Tibial nerve (tissue), 4 donors: ENCODE measurements around the gene DHRSX. TPM values are rescaled to one million over a fixed set of nuclear protein-coding genes. Genes with fewer than 3 reads are reported as not detected.

ENCODE experiments used
- DNase-seq, 2 donors: peaks; one replicate each; pipeline ENCODE4 v3.0.0-alpha.2; 2019; ENCODE audit warnings: low spot score in 2 of 2
- H3K27ac ChIP-seq, 4 donors: fragments of 200-600 bp; sonication (generic) in 3 of 4; one replicate each; pipeline ENCODE4 v1.5.1; 2017 to 2019; ENCODE audit warnings: mild to moderate bottlenecking in 1 of 4
- H3K27me3 ChIP-seq, 2 donors: fragments of 200-600 bp; sonication (generic) in 1 of 2; one replicate each; pipeline versions ENCODE4 v1.5.1 to v1.6.0; 2017 to 2019
- H3K36me3 ChIP-seq, 3 donors: fragments of 200-600 bp; sonication (generic); one replicate each; pipeline ENCODE4 v1.5.1; 2018 to 2019
- H3K4me1 ChIP-seq, 4 donors: fragments of 200-600 bp; sonication (generic) in 3 of 4; one replicate each; pipeline ENCODE4 v1.5.1; 2017 to 2019
- H3K4me3 ChIP-seq, 4 donors: fragments of 200-600 bp; sonication (generic) in 3 of 4; one replicate each; pipeline ENCODE4 v1.5.1; 2017 to 2019; ENCODE audit warnings: mild to moderate bottlenecking in 1 of 4, moderate library complexity in 1 of 4
- H3K9me3 ChIP-seq, 4 donors: fragments of 200-600 bp; sonication (generic) in 3 of 4; one replicate each; pipeline ENCODE4 v1.5.1; 2017 to 2019
- EP300 ChIP-seq, 2 donors: sonication (generic); formaldehyde crosslinking; IDR thresholded peaks; one replicate each; pipeline ENCODE4 v1.6.1; 2017; ENCODE audit warnings: antibody characterized with exemption in 2 of 2, mild to moderate bottlenecking in 1 of 2
- POLR2A ChIP-seq, 2 donors: fragments of 450-650 bp; IDR thresholded peaks; one replicate each; pipeline ENCODE4 v1.6.1; 2017; ENCODE audit warnings: antibody characterized with exemption in 2 of 2, mild to moderate bottlenecking in 2 of 2, moderate library complexity in 2 of 2
- WGBS, 2 donors: methylation state at CpG; one replicate each; pipeline ENCODE4 v1.1.5; 2018; 5-methylcytosine and 5-hydroxymethylcytosine counted together
- total RNA-seq, 4 donors: library from RNA; depleted of rRNA; stranded (reverse); fragments of >200 nt; gene quantifications; one replicate each; pipeline ENCODE4 v1.1.0, GENCODE V29; 2016
- TF ChIP-seq, protein P1 (sequence below), 5 experiments: fragments of 200-600 bp in 3 of 5; fragments of 450-650 bp in 2 of 5; sonication (generic) in 3 of 5; IDR thresholded peaks; one replicate each; pipeline ENCODE4 v1.5.1; 2016 to 2019; ENCODE audit warnings: antibody characterized with exemption in 5 of 5, mild to moderate bottlenecking in 3 of 5, moderate library complexity in 2 of 5

DHRSX gene
- total RNA-seq, 4 donors from 2014 or later, result 20.3 to 44.3 (median 31.7) TPM

DNA sequence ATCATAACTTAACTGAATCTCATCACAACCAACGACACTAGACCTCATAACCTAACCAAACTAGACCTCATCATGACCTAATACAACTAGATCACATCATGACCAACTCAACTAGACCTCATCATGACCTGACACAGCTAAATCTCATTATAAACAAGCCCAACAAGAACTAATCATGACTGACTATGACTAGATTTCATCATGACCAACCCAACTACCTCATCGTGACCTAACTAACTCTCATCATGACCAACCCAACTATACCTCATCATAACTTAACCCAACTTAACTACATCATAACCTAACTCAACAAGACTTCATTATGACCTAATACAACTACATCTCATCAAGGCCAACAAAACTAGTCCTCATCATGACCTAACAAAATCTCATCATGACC is 86.8 kb downstream of the DHRSX start:
- Histone ChIP-seq H3K9me3 (no peaks in the 10 kb centered on the region), H3K27me3 (no peaks in the 10 kb centered on the region), H3K4me1 (no peaks in the 10 kb centered on the region), H3K27ac (no peak overlapping the region), H3K4me3 (no peak overlapping the region), H3K36me3 (peaks cover 0 to 5% (median 0%) of the 10 kb centered on the region in 3 donors)
- WGBS, 2 donors, result 97 to 98% methylated on average over 2 of the region's 2 CpGs
- no peak for DNase-seq
- TF ChIP-seq EP300 (IDR thresholded peaks at IDR 0.05) (no peak), POLR2A (IDR thresholded peaks at IDR 0.05) (no peak)
- TF ChIP-seq, protein P1, sequence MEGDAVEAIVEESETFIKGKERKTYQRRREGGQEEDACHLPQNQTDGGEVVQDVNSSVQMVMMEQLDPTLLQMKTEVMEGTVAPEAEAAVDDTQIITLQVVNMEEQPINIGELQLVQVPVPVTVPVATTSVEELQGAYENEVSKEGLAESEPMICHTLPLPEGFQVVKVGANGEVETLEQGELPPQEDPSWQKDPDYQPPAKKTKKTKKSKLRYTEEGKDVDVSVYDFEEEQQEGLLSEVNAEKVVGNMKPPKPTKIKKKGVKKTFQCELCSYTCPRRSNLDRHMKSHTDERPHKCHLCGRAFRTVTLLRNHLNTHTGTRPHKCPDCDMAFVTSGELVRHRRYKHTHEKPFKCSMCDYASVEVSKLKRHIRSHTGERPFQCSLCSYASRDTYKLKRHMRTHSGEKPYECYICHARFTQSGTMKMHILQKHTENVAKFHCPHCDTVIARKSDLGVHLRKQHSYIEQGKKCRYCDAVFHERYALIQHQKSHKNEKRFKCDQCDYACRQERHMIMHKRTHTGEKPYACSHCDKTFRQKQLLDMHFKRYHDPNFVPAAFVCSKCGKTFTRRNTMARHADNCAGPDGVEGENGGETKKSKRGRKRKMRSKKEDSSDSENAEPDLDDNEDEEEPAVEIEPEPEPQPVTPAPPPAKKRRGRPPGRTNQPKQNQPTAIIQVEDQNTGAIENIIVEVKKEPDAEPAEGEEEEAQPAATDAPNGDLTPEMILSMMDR (IDR thresholded peaks at IDR 0.05), result no peak

DNA sequence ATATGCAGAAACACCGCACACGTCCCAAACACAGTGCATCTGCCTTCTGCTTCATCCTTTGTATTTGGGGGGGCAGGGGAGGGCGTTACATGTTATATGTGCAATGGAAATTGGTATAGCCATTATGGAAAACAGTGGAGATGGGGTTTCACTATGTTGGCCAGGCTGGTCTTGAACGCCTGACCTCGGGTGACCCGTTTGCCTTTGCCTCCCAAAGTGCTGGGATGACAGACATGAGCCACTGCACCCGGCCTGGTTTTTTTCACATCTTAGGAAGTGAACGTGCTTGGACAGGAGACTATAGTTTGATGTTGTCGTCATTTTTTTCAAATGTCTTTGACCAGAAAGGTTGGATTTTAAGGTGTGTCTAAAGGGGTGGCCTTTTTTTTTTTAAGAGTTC is 88.6 kb downstream of the DHRSX start:
- Histone ChIP-seq H3K27me3 (no peaks in the 10 kb centered on the region), H3K27ac (no peak overlapping the region), H3K4me1 (no peaks in the 10 kb centered on the region), H3K4me3 (no peak overlapping the region), H3K9me3 (peaks cover 0 to 11% (median 0%) of the 10 kb centered on the region in 4 donors), H3K36me3 (peaks cover 0 to 18% (median under 1%) of the 10 kb centered on the region in 3 donors)
- no peak for DNase-seq
- TF ChIP-seq POLR2A (IDR thresholded peaks at IDR 0.05) (no peak), EP300 (IDR thresholded peaks at IDR 0.05) (no peak)
- TF ChIP-seq, protein P1 (IDR thresholded peaks at IDR 0.05), result no peak
- 93 to 96% methylated on average over 9 of the region's 9 CpGs for WGBS, 2 donors

DNA sequence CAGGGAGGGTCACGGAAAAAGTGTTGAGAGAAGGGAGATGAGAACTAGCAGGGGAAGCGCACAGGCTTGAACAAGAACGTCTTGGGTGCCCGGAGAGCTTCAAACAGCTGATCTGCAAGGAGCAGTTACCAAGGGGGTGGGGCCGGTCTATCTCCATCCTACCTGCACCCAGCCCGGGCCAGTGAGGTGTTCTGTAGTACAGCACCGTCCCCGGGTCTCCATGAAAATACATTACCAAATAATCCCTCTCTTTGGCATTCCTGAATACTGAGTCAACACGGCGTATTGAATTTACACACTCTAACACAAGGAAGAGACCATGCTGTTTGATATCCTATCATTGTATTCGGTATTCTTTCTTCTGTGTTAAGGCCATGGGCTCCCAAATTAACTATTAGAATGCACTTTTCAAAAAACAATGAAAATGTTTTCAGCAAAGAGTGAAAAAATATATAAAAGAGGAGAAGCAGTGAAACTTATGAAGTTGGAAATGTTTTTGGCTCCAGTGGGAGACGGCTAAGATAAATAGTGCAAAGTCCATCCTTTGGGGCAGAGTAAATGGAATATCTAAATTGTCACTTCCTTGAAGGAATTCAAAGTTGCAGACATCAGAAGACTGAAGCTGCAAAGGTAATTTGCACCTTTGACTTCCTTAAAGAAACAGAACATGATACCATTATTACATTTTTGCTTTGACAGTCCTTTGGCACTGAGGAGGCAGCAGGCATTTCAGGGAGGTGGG is 90.3 kb downstream of the DHRSX start:
- Histone ChIP-seq H3K4me1 (no peaks in the 10 kb centered on the region), H3K4me3 (no peak overlapping the region), H3K9me3 (peaks cover 0 to 15% (median 1%) of the 10 kb centered on the region in 4 donors), H3K36me3 (peaks cover 0 to 35% (median 4%) of the 10 kb centered on the region in 3 donors), H3K27ac (no peak overlapping the region), H3K27me3 (no peaks in the 10 kb centered on the region)
- TF ChIP-seq, protein P1 (IDR thresholded peaks at IDR 0.05), result no peak
- TF ChIP-seq POLR2A (IDR thresholded peaks at IDR 0.05), result no peak
- TF ChIP-seq EP300 (IDR thresholded peaks at IDR 0.05), result no peak
- WGBS, 2 donors, result 87 to 89% methylated on average over 12 of the region's 12 CpGs
- no peak for DNase-seq

DNA sequence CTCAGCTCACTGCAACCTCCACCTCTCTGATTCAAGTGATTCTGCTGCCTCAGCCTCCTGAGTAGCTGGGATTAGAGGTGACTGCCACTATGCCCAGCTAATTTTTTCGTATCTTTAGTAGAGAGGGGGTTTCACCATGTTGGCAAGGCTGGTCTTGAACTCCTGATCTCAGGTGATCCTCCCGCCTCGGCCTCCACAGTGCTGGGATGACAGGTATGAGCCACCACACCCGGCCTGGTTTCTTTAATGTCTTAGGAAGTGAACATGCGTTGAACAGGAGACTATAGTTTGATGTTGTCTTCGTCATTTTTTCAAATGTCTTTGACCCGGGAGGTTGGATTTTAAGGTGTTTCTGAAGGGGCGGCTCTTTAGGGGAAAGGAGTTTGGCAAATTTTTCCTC is 91.0 kb downstream of the DHRSX start:
- H3K27ac ChIP-seq, result no peak overlapping the region
- H3K4me1 ChIP-seq, result no peaks in the 10 kb centered on the region
- peaks cover 0 to 15% (median 1%) of the 10 kb centered on the region in 4 donors for H3K9me3 ChIP-seq
- H3K4me3 ChIP-seq, result no peak overlapping the region
- no peak for TF ChIP-seq EP300 (IDR thresholded peaks at IDR 0.05)
- TF ChIP-seq, protein P1 (IDR thresholded peaks at IDR 0.05), result no peak
- TF ChIP-seq POLR2A (IDR thresholded peaks at IDR 0.05), result no peak
- WGBS, 2 donors, result 96% methylated on average over 8 of the region's 8 CpGs
- H3K27me3 ChIP-seq, result no peaks in the 10 kb centered on the region
- DNase-seq, result no peak
- H3K36me3 ChIP-seq, result peaks cover 0 to 38% (median 4%) of the 10 kb centered on the region in 3 donors

DNA sequence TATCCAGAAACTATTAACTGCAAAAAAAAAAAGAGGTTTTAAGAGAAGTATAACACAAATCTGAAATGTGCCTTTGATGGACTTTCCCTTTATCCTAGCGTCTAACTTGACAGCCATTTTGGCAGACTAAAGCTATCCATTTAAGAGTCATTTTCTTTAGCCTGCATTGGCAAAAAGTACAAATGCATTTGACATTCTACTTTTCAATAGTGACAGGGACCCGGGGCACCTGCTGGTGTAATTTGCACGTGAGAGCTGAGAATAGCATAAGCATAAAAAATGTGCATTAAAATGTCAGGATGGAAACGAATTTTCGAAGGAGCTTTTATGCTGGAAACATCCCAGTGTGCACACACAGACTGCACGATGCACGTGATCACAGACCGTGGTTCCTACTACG is 91.9 kb downstream of the DHRSX start:
- no peaks in the 10 kb centered on the region for H3K4me1 ChIP-seq
- 81 to 91% methylated on average over 9 of the region's 9 CpGs for WGBS, 2 donors
- H3K36me3 ChIP-seq, result peaks cover 0 to 38% (median 4%) of the 10 kb centered on the region in 3 donors
- H3K4me3 ChIP-seq, result no peak overlapping the region
- H3K27ac ChIP-seq, result no peak overlapping the region
- DNase-seq, result no peak
- TF ChIP-seq POLR2A (IDR thresholded peaks at IDR 0.05) (no peak), EP300 (IDR thresholded peaks at IDR 0.05) (no peak)
- TF ChIP-seq, protein P1 (IDR thresholded peaks at IDR 0.05), result no peak
- peaks cover 0 to 15% (median 1%) of the 10 kb centered on the region in 4 donors for H3K9me3 ChIP-seq
- H3K27me3 ChIP-seq, result no peaks in the 10 kb centered on the region
